GM04504 (cell line): ENCODE results near the gene ZNF853.
"Not testable (repeated sequence)": the region's sequence is repeated elsewhere in the genome, so short reads cannot be mapped to it uniquely, and the experiment has no call there.

Experiments
- DNase-seq: peaks from one replicate; pipeline ENCODE4 v3.0.0-alpha.2; 2012; ENCODE audit warnings: low read depth

Gene ZNF853

DNA sequence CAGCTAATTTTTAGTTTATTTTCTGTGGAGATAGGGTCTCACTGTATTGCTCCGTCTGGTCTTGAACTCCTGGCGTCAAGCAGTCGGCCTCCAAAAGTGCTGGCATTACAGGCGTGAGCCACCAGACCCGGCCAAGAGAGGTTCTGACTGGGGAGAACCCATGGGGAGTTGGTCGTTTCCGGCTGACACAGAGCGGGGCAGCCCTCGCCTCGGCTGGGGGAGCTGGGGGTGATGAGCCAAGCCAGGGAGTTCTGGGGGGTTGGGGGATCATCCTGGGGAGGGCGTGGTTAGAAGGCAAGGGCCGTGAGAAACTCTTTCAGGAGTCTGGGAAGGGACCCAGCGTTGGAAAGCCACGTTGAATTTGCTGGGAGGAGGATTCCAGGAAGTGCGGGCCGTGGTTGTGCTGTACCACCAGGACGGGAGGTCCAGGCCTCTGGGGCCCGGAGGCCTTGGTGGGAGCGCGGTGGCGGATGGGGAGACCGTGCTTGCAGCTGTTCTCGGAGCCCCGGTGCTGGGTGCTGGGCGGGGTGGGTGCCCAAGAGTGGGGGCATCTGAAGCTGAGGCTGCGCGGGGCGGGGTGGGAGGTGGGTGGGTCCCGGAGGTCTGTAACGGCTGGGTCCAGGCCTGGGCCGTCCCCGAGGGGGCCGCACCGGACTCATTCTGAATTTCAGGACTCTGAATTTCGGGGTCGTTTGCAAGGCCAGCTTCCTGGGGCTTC, 8.4 kb upstream of the ZNF853 start:
- no peak for DNase-seq

DNA sequence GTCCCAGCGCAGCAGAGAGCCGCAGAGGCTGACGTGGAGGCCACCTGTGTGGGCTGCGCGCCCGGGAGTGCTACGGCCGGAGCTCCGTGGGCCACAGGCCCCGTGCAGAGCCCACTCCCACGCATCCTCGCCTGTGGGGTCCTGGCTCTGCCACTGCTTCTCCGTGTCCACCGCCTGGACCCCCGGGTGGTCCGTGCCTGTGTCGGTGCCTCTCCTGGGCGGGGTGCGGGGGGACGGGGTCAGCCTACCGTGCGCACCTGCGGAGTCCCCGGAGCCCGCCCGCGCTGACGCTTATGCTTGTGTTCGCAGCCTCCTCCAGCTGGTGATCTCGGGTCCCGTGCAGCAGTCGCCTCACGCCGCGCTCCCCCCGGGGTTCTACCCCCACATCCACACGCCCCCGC, 7.8 kb upstream of the ZNF853 start:
- no peak for DNase-seq

DNA sequence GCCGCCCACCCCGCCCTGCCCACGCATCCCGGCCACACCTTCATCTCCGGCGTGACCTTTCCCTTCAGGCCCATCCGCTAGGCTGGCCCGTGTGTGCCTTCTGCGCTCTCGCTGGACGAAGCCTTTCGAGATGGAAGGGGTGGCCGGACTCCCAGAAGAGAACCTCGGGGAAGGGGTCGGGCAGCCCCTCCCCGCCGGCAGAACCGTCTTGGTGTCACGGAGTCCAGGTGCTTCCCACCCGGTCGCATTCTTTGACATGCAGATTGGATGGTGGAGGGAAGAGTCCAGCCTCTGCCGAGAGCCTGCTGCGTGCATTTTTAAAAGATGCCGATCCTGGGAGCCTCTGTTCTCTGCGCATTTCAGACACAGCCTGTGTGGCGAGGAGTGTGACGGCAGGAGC, 7.3 kb upstream of the ZNF853 start:
- no peak for DNase-seq

DNA sequence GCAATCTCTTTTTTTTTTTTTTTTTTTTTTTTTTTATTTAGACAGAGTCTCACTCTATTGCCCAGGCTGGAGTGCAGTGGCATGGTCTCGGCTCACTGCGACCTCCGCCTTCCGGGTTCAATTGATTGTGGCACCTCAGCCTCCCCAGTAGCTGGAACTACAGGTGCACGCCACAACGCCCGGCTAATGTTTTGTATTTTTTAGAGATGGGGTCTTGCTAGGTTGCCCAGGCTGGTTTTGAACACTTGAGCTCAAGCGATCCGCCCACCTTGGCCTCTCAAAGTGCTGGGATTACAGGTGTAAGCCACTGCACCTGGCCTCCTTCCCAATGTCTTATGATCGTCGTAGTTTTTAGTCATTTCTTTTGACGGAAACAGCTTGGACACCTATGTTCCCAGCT, 6.6 kb upstream of the ZNF853 start:
- DNase-seq = no peak

DNA sequence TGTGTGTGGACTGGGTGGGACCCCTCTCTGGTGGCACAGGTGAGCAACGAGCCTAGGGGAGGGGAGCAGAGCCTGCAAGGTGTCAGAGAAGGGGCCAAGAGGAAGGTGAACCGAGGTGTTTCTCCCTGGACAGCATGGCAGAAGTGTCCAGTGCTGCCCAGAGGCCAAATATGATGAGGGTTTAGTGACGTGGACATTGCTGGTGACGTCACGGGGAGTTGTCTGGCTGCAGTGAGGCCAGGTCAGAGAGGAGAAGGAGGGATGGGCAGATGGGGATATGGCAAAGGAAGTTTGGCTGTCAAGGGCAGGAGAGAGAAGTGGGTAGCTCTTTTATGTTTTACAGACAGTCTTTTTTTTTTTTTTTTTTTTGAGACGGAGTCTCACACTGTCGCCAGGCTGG, 2.6 kb upstream of the ZNF853 start:
- no peak for DNase-seq

DNA sequence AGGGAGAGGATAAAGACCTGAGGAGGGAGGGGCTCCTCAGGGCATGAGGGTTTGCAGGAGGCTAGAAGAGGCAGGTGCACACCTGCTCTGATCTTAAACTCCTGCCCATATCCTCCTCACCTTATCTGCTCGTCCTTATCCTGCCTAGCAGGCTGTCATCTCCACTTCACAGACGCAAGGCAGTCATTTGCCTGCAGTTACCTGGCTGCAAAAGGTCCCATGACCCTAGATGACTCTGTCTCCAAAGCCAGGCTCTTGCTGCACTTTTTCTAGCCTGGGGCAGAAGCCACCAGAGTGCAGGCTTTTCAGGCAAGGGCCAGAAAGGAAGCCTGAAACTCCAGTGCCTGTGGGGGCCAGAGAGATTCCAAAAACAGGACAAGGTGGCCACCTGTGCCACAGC, 1.7 kb upstream of the ZNF853 start:
- DNase-seq = no peak

DNA sequence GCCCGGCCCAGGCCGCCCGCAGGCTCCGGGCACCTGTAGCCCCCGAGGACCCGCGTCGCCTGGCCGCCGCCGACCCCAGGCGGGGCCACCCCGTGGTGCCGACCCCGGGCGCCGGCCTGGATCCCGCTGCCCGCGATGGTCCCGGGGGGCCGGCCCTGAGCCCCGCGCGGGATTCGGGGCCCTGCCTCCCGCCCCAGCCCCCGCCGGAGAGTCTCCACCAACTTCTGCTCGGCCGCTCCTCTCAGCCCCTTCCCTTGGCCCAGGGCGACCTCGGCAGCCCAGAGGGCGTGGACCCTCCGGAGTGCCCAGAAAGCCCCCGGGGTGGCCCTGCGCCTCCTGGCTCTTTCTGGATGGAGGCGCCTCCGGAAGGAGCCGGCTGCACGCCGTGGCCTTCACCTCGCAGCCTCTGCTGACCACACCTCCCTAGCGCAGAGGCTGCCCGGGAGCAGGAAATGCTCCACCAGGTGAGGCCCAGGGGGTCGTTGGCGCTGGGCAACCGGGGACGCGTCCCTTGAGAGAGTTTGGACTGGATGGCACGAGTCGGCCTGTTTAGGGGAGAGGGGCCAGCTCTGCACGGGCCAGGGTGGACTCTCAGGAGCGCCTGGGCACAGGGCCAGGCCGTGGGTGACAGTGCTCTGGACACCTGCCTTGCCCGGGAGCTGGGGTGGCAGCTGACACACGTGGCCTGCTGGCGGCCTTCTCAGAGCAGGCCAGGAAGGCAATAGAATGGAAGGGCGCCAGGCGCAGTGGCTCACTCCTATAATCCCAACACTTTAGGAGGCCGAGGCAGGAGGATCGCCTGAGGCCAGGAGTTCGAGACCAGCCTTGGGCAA, 529 bp downstream of the ZNF853 start:
- DNase-seq = no peak

DNA sequence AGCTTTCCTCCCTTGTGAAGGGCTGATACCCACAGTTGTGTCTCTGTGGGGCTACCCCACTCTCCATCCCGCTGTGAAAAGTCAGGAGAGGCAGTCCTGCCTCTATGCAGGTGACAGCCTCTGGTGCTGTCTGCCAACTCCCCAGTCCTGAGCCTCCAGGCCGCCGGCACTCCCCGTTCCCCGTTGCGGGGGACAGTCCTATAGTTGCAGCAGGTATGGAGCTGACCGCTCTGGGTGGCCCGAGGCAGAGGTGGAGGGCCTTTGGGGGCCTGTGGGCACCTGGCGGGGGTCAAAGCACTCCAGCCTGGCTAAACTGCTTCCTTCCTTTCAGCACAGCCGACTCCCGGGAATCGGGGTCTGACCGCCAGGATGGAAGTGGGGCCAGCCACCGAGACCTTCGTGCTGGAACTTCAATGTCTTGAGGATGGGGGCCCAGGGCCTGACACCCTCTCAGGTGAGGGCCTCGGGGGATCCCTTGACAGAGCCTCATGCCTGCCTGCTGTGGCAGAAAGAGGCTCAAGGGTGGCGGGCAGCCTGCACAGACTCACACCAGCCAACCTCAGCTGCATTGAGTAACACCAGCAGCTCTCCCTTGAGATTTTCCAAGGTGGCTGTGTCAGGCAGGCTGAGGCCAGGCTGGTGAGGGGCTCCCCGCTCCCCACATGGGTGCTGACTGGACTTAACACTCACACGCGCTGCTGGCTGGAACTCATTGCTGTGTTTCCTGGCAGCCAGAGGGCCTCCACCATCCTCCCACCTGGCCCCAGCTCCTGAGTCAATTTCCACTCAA, 1.6 kb downstream of the ZNF853 start:
- no peak for DNase-seq

DNA sequence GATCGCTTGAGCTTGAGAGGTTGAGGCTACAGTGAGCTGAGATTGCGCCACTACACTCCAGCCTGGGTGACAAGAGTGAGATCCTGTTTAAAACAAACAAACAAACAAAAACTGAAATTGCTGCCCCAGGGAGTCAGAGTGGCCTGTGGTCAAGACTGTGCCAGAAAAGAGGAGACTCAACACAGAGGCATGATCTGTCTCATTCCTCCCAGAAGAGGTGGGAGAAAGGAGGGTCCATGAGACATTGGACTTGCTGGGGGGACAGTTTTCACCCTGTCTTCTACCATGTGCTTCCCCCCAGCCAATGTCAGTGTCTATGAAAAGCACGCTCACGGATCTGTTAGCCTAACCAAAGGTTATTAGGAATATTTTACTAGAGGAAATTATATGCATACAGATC, 3.2 kb downstream of the ZNF853 start:
- no peak for DNase-seq

DNA sequence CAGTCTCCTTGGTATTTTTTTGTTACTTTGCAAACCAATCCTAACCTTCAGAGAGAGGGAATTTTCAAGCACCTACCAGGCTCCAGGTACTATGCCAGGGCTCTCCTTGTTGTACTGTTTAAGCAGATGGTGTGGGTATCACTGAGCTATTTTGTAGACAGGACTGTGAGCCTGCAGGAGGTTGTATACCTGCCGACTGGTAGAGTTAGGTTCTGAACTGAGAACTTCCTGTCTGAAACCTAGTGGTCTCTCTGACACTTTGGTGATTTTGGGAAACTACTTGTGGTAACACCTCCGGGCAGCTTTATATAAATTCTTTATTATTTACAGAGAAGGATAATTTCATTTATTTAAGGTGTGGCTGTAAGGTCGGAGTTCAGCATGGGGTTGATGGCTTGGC, 4.6 kb downstream of the ZNF853 start:
- DNase-seq = no peak

DNA sequence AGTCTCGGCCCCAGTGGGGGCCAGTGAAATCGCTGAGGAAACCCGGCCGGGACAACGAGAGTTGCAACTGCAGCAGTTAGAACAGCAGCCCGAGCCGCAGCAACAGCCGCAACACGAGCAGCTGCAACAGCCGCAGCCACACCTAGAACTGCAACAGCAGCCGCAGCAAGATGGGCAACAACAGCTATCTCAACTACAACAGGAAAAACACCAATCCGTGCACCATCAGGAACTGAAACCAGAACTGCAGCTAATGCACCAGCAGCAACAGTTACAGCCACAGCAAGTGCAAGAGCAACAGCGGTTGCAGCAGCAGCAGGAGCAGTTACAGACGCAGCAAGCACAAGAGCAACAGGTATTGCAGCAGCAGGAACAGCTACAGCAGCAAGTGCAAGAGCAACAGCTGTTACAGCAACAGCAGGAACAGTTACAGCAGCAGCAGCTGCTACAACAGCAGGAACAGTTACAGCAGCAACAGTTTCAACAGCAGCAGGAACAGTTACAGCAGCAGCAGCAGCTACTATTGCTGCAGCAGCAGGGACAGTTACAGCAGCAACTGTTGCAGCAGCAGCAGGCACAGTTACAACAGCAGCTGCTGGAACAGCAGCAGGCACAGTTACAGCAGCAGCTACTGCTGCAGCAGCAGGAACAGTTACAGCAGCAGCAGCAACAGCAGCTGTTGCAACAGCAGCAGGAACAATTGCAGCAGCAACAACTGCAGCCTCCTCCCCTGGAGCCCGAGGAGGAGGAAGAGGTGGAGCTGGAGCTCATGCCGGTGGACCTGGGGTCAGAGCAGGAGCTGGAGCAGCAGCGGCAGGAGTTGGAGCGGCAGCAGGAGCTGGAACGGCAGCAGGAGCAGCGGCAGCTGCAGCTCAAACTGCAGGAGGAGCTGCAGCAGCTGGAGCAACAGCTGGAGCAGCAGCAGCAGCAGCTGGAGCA, 6.1 kb downstream of the ZNF853 start:
- DNase-seq = no peak

DNA sequence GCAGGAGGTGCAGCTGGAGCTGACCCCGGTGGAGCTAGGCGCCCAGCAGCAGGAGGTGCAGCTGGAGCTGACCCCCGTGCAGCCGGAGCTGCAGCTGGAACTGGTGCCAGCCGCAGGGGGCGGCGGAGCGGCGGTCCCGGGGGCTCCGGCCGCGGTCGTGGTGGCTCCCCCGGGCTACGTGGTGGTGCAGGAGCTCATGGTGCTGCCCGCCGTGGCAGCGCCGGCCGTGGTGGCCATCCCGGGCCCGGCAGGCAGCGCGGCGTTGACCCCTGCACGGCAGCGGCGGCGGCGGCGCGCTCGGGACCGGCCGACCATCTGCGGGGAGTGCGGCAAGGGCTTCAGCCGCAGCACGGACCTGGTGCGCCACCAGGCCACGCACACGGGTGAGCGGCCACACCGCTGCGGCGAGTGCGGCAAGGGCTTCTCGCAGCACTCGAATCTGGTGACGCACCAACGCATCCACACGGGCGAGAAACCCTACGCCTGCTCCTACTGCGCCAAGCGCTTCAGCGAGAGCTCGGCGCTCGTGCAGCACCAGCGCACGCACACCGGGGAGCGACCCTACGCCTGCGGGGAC, 6.8 kb downstream of the ZNF853 start:
- no peak for DNase-seq

DNA sequence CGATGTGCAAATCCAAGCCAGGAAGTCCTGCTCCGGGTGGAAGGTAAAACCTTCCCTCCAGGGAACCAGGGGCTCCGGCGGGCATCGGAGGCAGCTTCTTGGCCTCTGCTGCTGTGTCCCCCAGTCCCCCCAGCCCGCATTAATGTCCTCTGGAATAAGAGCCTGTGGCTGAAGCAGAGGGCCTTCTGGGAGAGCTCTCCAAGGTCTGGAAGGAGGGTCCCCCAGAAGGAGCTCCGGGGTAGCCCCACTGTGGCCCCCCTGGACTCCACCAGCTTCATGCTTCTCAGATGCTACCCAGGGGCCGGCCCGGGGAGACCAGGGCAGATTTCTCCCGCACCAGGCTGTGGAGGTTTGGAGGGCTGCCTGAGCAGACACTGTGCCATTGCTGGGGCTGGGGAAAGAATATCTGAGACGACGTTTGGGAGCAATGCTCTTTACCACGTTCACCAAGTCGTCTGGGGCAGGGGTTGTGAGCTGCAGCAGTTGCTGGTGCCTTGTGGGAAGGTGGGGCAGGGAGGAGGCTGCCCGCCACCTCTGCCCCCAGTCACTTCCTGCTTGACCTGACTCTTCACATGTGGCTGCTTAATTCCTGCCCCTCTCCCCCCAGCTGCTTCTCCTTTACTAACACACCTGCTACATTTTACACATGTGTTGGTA, 8.3 kb downstream of the ZNF853 start:
- DNase-seq = no peak

DNA sequence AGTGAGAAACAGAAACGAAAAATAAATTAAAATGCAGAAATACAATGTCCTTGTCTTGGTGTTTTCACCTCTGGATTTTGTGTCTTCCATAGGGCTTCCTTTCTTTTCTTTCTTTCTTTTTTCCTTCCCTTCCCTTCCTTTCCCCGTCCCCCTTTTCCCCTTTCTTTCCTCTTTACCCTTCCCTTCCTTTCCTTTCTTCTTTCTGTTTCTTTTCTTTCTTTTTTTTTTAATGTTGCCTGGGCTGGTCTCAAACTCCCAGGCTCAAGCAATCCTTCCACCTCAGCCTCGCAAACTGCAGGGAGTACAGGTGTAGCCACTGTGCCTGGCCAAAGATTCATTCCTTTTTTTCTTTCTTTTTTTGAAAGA, 8.8 kb downstream of the ZNF853 start:
- DNase-seq = no peak

DNA sequence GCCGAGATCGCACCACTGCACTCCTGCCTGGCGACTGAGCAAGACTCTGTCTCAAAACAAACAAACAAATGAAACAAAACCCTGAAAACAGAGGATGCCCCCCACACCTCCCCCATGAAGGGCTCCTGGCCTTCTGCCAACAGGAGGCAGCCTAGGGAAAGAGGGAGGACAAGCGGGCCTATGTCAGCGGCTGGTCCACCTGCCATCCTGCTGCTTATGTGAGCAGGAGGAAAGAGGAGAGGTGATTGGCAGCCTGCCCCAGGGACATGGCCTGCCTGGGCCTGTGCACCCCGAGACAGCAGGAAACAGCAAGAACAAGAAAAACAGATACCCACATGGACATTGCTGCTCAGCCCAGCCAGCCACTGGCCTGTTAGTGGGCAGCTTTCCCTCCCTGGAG, 12.6 kb downstream of the ZNF853 start:
- no peak for DNase-seq

DNA sequence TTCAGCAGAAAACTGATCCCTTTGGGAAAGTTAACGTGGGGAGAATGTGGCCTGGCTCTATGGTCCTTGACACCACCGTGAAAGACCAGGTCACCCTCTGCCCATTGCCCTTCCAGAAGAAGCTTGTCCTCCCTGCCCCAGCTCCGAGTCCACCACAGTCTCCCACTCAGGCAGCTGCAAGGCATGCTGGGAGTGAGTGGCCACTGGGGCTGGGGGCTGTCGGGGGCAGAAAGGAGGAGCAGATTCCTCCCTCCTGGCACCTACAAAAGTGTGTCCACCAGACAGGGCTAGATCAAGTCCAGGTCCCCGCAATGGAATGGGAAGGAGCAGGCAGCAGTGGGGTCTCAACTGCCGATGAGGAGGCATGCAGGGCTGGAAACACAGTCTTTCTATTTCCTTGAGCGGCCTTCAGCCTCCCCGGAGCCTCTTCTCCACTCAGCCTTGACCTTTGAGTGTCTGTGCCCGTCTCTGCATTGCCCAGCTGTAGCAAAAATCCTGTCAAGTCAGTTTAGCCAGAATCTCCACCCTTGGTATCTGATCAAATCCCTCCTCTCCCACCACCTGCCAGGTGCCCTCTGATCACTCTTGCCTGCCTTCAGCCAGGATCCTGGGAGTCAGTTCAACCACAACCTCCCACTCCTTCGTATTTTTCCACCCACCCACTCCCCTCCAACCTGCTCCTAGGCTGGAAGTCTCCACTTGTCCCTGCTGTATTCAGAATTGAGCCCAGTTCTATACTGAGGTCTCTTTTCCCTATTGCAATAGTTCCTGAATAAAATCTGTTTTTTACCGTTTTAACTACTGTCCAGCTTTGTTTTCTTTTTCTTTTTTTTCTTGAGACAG, 14.8 kb downstream of the ZNF853 start:
- DNase-seq = no peak

DNA sequence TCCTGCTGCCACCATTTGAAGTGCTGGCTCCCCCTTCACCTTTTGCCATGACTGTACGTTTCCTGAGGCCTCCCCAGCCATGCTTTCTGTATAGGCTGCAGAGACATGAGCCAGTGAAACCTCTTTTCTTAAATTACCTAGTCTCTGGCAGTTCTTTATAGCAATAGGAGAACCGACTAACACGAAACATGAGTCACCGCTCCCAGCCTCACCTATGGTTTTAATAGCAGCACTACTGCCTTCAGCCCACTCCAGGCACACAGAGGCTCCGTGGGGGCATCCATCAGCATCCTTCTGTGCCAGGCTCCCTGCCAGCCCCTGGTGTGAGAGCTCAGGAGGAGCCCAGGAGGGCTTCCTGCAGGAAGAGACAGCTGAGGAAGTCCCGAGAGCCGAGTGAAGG, 16.2 kb downstream of the ZNF853 start:
- no peak for DNase-seq

DNA sequence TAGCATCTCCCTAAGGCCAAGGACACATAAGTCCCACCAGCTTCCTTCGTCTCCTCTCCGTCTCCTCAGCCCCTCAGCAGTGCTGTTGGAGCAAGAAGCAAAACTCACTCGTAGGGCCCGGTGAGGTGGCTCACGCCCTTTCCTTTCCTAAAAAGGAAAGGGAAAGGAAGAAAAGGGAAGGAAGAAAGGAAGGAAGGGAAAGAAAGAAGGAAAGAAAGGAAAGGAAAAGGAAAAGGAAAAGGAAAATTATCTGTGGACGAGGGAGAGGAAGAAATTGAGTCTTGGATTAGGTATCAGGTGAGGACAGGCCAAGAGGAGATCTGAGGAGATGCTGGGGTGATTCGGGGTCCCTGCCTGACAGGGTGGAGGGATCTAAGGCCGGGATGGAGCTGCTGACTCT, 18.6 kb downstream of the ZNF853 start:
- DNase-seq = no peak

DNA sequence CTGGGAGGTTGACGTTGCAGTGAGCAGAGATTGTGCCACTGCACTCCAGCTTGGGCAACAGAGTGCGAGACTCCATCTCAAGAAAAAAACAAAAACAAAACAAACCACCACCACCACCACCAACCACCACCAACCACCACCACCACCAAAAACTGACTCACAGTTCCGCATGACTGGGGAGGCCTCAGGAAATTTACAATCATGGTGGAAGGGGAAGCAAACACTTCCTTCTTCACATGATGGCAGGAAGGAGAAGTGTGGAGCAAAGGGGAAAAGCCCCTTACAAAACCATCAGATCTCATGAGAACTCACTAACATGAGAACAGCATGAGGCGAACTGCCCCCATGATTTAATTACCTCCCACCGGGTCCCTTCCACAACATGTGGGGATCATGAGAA, 19.6 kb downstream of the ZNF853 start:
- not testable (repeated sequence) for DNase-seq
